HepG2 (cell line): ENCODE results near the gene ZNF503.

Experiments
- EP300 ChIP-seq, 3 experiments: sonication (generic) in 1 of 3; formaldehyde crosslinking in 1 of 3; IDR thresholded peaks; 2 replicates each; pipeline versions ENCODE4 v1.5.1 to v1.6.1; 2011 to 2020; ENCODE audit warnings: low read depth in 2 of 3, low read length in 2 of 3, borderline replicate concordance in 1 of 3, improper control_type of control experiment in 1 of 3, mild to moderate bottlenecking in 1 of 3, missing genetic modification reagents in 1 of 3, moderate library complexity in 1 of 3
- FOSL1 ChIP-seq: sonication (generic); formaldehyde crosslinking; IDR thresholded peaks from 2 replicates; pipeline ENCODE4 v1.9.0; 2021; ENCODE audit warnings: missing genetic modification reagents, borderline replicate concordance
- JUN ChIP-seq: sonication (generic); formaldehyde crosslinking; IDR thresholded peaks from 2 replicates; pipeline ENCODE4 v1.4.0; 2020; ENCODE audit warnings: mild to moderate bottlenecking, missing genetic modification reagents
- KAT2B ChIP-seq: fragments of 150-350 bp; IDR thresholded peaks from 2 replicates; pipeline ENCODE4 v1.6.1; 2014; ENCODE audit warnings: low read depth, low read length, borderline replicate concordance
- LBX2 ChIP-seq: sonication (generic); formaldehyde crosslinking; IDR thresholded peaks from 2 replicates; pipeline ENCODE4 v1.5.0; 2020; ENCODE audit warnings: missing genetic modification reagents, mild to moderate bottlenecking, borderline replicate concordance
- NONO ChIP-seq, 2 experiments: fragments of 450-650 bp in 1 of 2; sonication (generic) in 1 of 2; formaldehyde crosslinking in 1 of 2; IDR thresholded peaks in 1 of 2; conservative IDR thresholded peaks in 1 of 2; 2 replicates each; pipeline versions ENCODE4 v1.6.1 to v1.8.0; 2017 to 2022; ENCODE audit warnings: mild to moderate bottlenecking in 1 of 2, missing genetic modification reagents in 1 of 2, moderate library complexity in 1 of 2
- SP1 ChIP-seq, 2 experiments: fragments of 450-650 bp in 1 of 2; sonication (generic) in 1 of 2; formaldehyde crosslinking in 1 of 2; IDR thresholded peaks; 2 replicates each; pipeline versions ENCODE4 v1.4.0 to v1.6.1; 2016 to 2020; ENCODE audit warnings: missing genetic modification reagents in 1 of 2
- TBX2 ChIP-seq: sonication (generic); formaldehyde crosslinking; IDR thresholded peaks from 2 replicates; pipeline ENCODE4 v1.5.0; 2020; ENCODE audit warnings: missing genetic modification reagents, mild to moderate bottlenecking, borderline replicate concordance
- TCF7L2 ChIP-seq: IDR thresholded peaks from 2 replicates; pipeline ENCODE4 v1.6.1; 2011; ENCODE audit warnings: mild to moderate bottlenecking, low read depth, low read length, moderate library complexity
- ZNF138 ChIP-seq: sonication (generic); formaldehyde crosslinking; IDR thresholded peaks from 2 replicates; pipeline ENCODE4 v1.5.0; 2020; ENCODE audit warnings: mild to moderate bottlenecking, low read depth, missing genetic modification reagents
- ZNF530 ChIP-seq: sonication (generic); formaldehyde crosslinking; IDR thresholded peaks from 2 replicates; pipeline ENCODE4 v1.5.0; 2020; ENCODE audit warnings: low read depth, mild to moderate bottlenecking, missing genetic modification reagents
- ZNF660 ChIP-seq: sonication (generic); formaldehyde crosslinking; IDR thresholded peaks from 2 replicates; pipeline ENCODE4 v1.5.1; 2020; ENCODE audit warnings: mild to moderate bottlenecking, low read depth, missing genetic modification reagents, borderline replicate concordance

- TF ChIP-seq NONO (IDR thresholded peaks at IDR 0.05) (no peak), NONO (CRISPR knock-in tag; conservative IDR thresholded peaks at IDR 0.05) (no peak), EP300 (IDR thresholded peaks at IDR 0.05; ENCODE audit: low read depth in 2 of 2, low read length in 2 of 2) (no peak), EP300 (CRISPR knock-in tag; IDR thresholded peaks at IDR 0.05; ENCODE audit: borderline replicate concordance) (no peak), FOSL1 (no peak), TCF7L2 (no peak), ZNF138 (CRISPR knock-in tag) (no peak), SP1 (IDR thresholded peaks at IDR 0.05) (no peak), SP1 (CRISPR knock-in tag; IDR thresholded peaks at IDR 0.05) (no peak), TBX2 (CRISPR knock-in tag) (no peak), JUN (no peak), LBX2 (CRISPR knock-in tag) (no peak), ZNF660 (CRISPR knock-in tag) (no peak), KAT2B (no peak), ZNF530 (no peak)
Observed at GRCh38 chr10:75367901-75368300, 33.7 kb downstream of the ZNF503 start.
